Measurements from ENCODE around the gene PLA2G12A. TPM values are rescaled to one million over a fixed set of nuclear protein-coding genes. Genes with fewer than 3 reads are reported as not detected.

Gene PLA2G12A
- total and polyA plus RNA-seq, 2 of the 8 experiments (the other 6 are each of a cell fraction or from before 2014, with no cell fraction given), result 26.6 to 47.2 TPM

GRCh38 chr4:109683621-109684253 is 46.1 kb downstream of the PLA2G12A start:
- H3K27me3 ChIP-seq (replicated peaks in 1 of 4; ENCODE audit: control insufficient read depth in 3 of 4, extremely low read depth in 1 of 4, insufficient read depth in 3 of 4, low read length in 3 of 4), result no peaks in the 10 kb centered on the region
- H3K79me2 ChIP-seq (ENCODE audit: control insufficient read depth in 1 of 2, insufficient read depth in 2 of 2, low read length in 2 of 2), result no peaks in the 10 kb centered on the region
- no peak overlapping the region for H2BK120ac ChIP-seq (replicated peaks; ENCODE audit: low read depth, low read length)
- no peak overlapping the region for H3K27ac ChIP-seq (ENCODE audit: low read depth, low read length)
- H3K9me3 ChIP-seq (ENCODE audit: insufficient read depth in 2 of 2, low read depth in 1 of 2, low read length in 1 of 2), result peaks cover 0 to 8% of the 10 kb centered on the region in 2 experiments; a peak in 2 of 4 replicates
- H2BK20ac ChIP-seq (ENCODE audit: low read length), result no peak overlapping the region
- no peak overlapping the region for H4K5ac ChIP-seq (ENCODE audit: insufficient read length, low read depth, low read length)
- TF ChIP-seq BACH1 (IDR thresholded peaks at IDR 0.05; ENCODE audit: low read length) (no peak), RNF2 (IDR thresholded peaks at IDR 0.05; ENCODE audit: borderline replicate concordance, low read depth, low read length, missing control alignments, poor library complexity, severe bottlenecking) (no peak), NANOG (IDR thresholded peaks at IDR 0.05; ENCODE audit: insufficient read depth, low read depth, low read length, poor library complexity, severe bottlenecking) (no peak), RXRA (IDR thresholded peaks at IDR 0.05; ENCODE audit: insufficient read depth, low read depth, low read length) (no peak), MAFK (IDR thresholded peaks at IDR 0.05; ENCODE audit: low read depth, low read length) (no peak)
- TF ChIP-seq, protein P1, sequence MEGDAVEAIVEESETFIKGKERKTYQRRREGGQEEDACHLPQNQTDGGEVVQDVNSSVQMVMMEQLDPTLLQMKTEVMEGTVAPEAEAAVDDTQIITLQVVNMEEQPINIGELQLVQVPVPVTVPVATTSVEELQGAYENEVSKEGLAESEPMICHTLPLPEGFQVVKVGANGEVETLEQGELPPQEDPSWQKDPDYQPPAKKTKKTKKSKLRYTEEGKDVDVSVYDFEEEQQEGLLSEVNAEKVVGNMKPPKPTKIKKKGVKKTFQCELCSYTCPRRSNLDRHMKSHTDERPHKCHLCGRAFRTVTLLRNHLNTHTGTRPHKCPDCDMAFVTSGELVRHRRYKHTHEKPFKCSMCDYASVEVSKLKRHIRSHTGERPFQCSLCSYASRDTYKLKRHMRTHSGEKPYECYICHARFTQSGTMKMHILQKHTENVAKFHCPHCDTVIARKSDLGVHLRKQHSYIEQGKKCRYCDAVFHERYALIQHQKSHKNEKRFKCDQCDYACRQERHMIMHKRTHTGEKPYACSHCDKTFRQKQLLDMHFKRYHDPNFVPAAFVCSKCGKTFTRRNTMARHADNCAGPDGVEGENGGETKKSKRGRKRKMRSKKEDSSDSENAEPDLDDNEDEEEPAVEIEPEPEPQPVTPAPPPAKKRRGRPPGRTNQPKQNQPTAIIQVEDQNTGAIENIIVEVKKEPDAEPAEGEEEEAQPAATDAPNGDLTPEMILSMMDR (IDR thresholded peaks at IDR 0.05; ENCODE audit: control extremely low read depth in 1 of 3, insufficient read depth in 1 of 3, low read depth in 1 of 3, low read length in 3 of 3), result no peak
- H3K23me2 ChIP-seq (ENCODE audit: low read depth, low read length), result no peaks in the 10 kb centered on the region
- H2BK5ac ChIP-seq (ENCODE audit: low read depth, low read length), result no peak overlapping the region
- DNase-seq (ENCODE audit: low read depth in 1 of 2, low spot score in 2 of 2) (no peak), FAIRE-seq (no peak)
- H3K79me1 ChIP-seq (ENCODE audit: low read depth, low read length), result no peaks in the 10 kb centered on the region
- no peak overlapping the region for H2BK15ac ChIP-seq (ENCODE audit: low read length)
- no peak overlapping the region for H3K9ac ChIP-seq (replicated peaks in 1 of 4; ENCODE audit: extremely low read depth in 1 of 4, low read depth in 3 of 4, low read length in 3 of 4)
- ChIA-PET POLR2A (ENCODE audit: partially characterized antibody) (interaction anchor here (1.2 kb wide), 1 partner anchor 19 kb away, joined by 5 read pairs; no protein-coding TSS in a partner anchor), CTCF (ENCODE audit: partially characterized antibody) (interaction anchor here (0.6 to 1.6 kb wide), 6 partner anchors 18 to 251 kb away, joined by 3 to 4 read pairs (median 3); no protein-coding TSS in a partner anchor)
- H3K4me1 ChIP-seq (replicated peaks in 1 of 4; ENCODE audit: control insufficient read depth in 3 of 4, insufficient read depth in 4 of 4, low read length in 3 of 4), result peaks cover 0 to 7% (median 3%) of the 10 kb centered on the region in 4 experiments; a peak in 3 of 7 replicates
- H4K20me1 ChIP-seq (replicated peaks in 1 of 2; ENCODE audit: control insufficient read depth in 1 of 2, insufficient read depth in 2 of 2, low read length in 2 of 2), result no peaks in the 10 kb centered on the region
- no peak overlapping the region for H4K91ac ChIP-seq (replicated peaks; ENCODE audit: insufficient read length, low read length)
- no peak overlapping the region for H2BK12ac ChIP-seq (ENCODE audit: low read depth, low read length)
- WGBS, 2 experiments (ENCODE audit: extremely low coverage in 1 of 2, insufficient coverage in 1 of 2, insufficient read length in 1 of 2, insufficient replicate concordance in 2 of 2, low coverage in 1 of 2, low lambda C conversion rate in 2 of 2, missing lambda C conversion rate in 1 of 2), result 96% methylated on average over 3 of the region's 6 CpGs; no CpG with 5 or more reads in 1 of the 2 experiments
- H3K14ac ChIP-seq (ENCODE audit: insufficient read length), result no peak overlapping the region
- no peak overlapping the region for H3K56ac ChIP-seq (replicated peaks; ENCODE audit: insufficient read length, low read depth, low read length)
- peaks cover 0 to 4% (median 1%) of the 10 kb centered on the region in 4 experiments; a peak in 2 of 8 replicates for H3K36me3 ChIP-seq (ENCODE audit: control insufficient read depth in 2 of 4, insufficient read depth in 4 of 4, low read length in 3 of 4)
- no peak overlapping the region for H2AFZ ChIP-seq (ENCODE audit: low read length)
- no peak overlapping the region for H3K4me3 ChIP-seq (ENCODE audit: extremely low read depth in 1 of 4, insufficient read depth in 2 of 4, low read depth in 3 of 4, low read length in 4 of 4)
- no peak overlapping the region for H3K23ac ChIP-seq (ENCODE audit: insufficient read length)
- H3K4ac ChIP-seq (replicated peaks; ENCODE audit: insufficient read length, low read depth, low read length), result no peak overlapping the region
- no peak overlapping the region for H3K18ac ChIP-seq (ENCODE audit: extremely low read depth, low read length)
- no peak overlapping the region for H3K4me2 ChIP-seq (ENCODE audit: insufficient read depth in 1 of 2, low read depth in 2 of 2, low read length in 2 of 2)
- no peak overlapping the region for H2AK5ac ChIP-seq (ENCODE audit: low read depth, low read length)
- H4K8ac ChIP-seq (ENCODE audit: extremely low read depth, insufficient read depth, low read length), result no peak overlapping the region
